Hindlimb muscle (tissue), 1 donor: ENCODE results near the gene MS4A18. TPM values are rescaled to one million over a fixed set of nuclear protein-coding genes. Genes with fewer than 3 reads are reported as not detected.

Experiments used
- DNase-seq: peaks from one replicate; pipeline ENCODE4 v3.0.0-alpha.2; 2013
- polyA plus RNA-seq: library from polyadenylated mRNA; unstranded; fragments of 120-200 nt; gene quantifications from one replicate; pipeline ENCODE4 v1.2.1, GENCODE V29; 2013; ENCODE audit not compliant: insufficient read length

The MS4A18 gene
- polyA plus RNA-seq, 1 donor: not detected

DNA sequence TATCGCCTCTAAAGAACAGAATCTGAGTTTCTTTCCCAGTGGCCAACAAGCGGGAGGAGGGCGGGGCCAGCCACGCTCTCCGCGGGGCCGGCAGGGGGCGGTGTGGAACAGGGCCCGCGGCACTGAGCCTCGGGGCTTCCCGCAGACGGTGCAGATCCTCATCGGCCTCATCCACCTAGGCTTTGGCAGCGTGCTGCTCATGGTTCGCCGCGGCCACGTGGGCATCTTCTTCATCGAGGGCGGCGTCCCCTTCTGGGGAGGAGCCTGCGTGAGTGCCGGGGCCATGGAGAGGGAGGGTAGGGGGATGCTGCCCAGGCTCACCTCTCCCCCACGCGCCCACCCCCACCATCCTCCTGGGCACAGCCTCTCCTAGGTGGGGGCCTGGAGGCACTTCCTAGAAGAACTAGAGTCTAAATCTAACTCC is 42.9 kb downstream of the MS4A18 start:
- DNase-seq: no peak

DNA sequence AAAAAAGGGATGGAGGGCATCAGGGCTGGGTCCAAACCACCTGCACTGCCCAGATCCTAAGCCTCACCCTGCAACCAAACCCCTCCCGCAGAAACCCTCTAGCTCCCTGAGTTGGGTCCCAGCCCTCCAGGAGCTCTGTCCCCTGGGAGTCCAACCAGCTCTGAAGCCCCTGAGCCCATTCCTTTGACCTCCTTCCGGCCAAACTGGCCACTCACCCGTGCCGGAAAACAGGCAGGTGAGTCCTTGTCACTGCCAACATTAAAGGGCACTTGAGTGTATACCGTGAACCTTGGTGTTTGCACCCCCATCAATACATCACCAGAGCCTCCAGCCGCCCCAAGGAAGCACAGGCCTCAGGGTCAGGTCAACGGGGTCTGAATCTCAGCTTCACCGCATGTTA is 43.7 kb downstream of the MS4A18 start:
- DNase-seq: no peak

DNA sequence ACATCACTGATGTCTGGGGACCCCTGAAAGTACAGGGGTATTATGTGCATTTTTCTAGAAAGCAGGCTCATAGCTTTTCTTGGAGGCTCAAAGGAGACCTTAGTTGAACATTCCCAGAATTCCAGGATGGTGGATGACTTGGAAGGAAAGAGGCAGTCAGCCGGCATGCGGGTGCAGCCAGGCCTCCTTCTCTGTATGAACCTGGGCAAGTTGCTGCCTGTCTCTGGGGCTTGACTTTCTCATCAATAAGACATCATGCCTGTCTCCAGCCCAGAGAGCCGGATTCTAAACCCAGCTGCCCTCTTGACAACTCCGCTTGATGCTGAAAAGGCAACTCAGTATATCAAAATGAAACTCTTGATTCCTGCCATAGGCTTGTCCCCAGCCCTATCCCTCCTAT is 44.8 kb downstream of the MS4A18 start:
- no peak for DNase-seq

DNA sequence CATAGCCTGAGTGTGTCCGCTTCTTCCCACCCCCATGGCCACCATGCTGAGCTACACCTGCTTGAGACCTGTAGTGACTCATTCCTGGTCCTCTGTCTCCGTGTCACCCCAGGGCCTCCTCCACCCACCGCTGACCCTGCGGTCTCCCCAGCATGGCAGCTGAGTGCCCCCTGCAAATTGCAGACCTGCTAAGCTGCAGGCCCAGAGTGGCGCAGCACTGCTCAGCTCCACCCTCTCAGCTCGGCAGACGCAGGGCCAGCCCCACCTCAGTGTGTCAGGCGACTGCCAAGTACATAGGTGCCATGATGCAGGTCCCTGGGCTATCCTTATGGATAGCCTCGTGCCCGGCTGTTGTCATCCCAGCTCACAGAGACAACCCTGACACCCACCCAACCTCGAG is 45.3 kb downstream of the MS4A18 start:
- no peak for DNase-seq

DNA sequence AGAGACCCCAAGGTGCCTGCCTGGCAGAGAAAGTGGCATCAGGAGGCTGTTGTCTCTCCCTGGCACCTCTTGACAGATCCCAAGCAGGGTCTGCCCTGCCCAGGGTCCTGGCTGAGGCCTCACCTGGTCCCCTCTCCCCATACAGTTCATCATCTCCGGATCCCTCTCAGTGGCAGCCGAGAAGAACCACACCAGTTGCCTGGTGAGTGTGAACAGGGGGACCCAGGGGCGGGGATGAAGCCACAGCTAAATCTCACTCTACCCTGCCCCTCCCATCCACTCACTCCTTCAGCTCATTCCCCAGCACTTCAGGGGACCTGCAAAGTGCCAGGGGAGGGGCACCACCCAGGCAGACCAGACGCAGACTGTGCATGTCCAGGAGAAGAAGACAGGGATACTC is 46.6 kb downstream of the MS4A18 start:
- DNase-seq: no peak

DNA sequence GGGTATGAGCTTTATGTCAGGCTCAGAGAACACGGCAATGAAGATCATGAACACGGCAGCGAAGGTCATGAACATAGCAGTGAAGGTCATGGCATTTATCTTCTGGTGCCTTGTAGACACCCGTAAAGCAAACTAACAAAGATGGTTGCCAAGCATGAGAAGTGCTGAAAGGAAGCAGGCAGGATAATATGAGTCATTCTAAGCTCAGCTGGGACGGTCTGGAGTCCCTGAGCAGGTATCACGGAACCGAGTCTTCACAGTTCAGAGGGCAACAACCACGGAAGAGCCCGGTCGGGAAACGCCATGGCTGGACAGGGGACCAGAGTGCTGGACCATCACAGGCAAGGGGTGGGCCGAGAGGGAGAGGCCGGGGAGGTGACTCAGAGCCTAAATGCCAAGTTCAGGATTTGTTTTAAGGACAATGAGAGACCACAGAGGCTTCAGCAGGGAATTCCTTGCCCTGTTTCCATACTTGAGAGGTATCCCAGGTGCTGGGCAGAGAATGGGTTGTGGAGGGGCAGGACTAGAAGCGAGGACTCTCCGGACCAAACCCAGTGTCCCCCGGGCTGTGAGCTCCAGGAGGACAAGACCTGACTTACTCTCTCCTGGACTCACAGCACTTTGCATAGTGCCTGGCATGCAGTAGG is 47.5 kb downstream of the MS4A18 start:
- no peak for DNase-seq

DNA sequence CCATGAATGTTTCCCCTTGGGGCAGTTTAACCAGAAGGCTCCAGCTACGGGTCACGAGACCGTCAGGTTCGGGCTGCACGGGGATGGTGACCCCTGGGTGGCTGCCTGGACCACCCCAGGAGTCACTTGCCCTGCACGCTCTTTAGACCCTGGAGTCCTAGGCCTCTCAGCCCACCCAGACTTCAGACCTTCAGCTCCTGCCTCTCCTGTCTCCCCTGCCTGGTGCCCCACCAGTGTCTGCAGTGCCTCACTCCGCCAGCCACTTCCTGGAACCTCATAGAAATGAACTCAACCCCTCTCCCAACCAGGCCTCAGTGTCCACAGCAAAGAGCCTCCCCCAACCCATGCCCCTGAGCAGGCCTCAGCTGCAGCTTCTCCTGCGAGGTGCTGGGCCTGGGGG is 48.1 kb downstream of the MS4A18 start:
- DNase-seq: no peak

DNA sequence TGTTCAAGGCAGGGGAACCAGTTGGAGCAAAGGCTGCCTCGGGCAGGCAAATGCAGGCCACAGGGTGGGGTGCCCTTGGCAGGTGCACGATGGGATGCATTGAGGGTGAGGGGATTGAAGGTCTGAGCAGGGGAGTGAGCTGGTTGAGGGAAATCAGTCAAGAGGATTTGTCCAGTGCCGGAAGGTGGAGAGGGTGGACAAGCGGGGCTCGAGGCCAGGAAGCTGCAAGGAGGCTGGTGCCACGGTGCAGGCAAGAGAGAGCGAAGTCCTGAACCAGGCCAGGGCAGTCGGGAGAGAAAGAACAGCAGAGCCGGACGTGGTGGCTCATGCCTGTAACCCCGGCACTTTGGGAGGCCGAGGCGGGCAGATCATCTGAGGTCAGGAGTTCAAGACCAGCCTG is 50.2 kb downstream of the MS4A18 start:
- DNase-seq: no peak

DNA sequence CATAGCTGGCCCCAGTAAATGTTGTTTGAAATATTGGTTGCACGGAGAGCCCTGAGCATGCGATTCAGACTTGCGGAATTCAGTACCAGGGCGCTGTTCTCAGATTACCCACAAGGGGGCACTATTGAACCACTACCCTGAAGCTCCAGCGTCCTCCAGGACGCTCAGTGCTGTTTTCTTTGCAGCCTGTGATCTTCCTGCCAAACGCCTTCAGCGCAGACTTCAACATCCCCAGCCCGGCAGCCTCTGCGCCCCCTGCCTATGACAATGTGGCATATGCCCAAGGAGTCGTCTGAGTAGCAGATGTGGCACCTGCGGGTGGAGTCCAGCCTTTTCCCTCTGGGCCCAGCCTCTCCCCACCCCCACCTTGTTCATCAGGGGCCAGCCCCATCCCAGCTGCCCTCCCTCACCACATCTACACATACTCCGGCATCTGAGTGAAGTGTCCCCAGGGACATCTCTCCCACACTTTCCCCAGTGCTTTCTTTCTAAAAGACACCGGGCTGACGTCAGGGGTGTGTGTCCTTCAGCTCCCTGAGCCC is 51.0 kb downstream of the MS4A18 start:
- DNase-seq: peak; percentile 90

DNA sequence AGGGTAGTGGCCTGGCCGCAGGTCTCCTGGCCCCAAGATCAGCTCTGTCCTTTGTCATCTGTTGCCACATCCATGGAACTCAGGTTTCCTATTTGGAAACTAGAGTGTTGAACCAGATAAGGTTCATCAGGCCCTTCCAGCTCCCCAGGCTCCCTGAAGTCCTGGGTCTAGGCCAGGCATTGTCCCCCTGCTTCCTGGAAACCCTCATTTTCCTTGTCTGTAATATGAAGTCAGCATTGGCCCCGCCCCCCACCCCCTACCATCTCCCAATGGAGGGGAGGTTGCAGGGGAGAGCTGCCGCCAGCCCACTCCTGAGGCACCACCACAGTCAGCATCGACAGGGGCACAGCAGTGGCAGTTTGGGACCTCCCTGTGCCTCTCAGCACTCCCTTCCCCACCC is 51.6 kb downstream of the MS4A18 start:
- no peak for DNase-seq

DNA sequence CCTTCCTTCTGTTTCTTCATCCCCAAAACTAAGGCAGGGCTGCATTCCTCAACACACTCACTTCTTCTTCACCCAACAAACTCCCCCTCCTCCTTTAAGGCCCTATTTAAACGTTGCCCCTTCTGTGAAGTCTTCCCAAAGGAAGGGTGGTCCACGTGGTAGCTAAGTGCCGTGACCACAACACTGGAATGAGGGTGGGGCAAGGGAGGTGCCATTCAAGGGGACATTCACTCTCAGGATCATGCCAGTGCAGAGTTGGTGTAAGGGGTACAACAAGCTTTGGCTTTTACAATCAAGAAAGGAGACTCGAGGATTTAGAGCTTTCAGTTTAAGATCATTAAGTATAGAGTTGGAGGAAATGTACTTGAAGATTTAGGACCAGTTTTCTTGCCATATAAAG is 52.6 kb downstream of the MS4A18 start:
- DNase-seq: no peak

DNA sequence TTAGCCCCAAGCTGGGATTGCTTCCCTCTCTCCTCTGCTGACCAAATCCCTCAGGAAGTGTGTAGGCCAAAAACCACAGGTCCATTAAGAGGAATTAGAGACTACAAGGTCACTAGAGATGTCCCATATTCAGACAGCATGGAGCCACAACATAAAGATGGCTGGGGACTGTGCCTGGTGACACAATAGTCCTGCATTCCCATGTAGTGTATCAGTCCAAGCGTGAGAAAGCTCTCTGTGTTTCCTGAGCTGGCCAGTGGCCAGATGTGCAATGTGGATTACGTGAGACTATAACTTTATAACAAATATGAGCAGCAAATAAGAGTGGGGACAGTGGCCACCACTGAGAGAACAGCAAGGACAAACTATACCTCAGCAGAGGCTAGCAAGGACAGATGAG is 53.1 kb downstream of the MS4A18 start:
- DNase-seq: no peak

DNA sequence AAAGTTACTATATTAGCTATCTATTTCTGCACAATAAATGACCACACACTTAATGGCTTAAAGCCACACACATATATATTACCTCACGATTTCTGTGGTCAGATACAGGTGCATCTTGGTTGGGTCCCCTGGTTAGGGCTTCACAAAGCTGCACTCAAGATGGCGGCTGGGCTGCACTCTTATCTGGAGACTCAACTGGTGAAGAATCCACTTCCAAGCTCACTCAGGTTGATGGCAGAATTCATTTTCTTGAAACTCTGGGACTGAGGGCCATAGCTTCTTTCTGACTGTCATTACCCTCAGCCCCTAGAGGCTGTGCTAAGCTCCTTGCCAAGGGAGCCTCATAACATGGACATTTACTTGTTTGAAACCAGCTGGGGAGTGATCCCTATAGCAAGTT is 55.5 kb downstream of the MS4A18 start:
- DNase-seq: no peak

DNA sequence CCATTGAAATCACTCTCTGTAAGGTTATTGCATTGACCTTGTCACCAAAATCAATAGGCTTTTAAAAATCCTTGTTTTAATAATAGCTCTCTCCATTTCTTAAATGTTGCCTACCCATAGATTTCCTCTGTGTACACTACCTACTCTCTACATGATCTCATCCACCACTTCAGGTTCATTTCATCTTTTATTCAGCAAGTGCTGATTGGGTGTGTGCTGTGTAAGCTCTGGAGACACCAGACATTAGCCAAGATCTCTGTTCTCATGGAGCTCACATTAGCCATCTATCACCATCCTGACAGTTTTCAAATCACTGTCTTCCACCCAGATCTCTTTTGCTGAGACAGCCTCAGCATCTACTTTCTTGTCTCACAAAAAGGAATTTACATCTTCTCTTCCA is 56.3 kb downstream of the MS4A18 start:
- DNase-seq: no peak

DNA sequence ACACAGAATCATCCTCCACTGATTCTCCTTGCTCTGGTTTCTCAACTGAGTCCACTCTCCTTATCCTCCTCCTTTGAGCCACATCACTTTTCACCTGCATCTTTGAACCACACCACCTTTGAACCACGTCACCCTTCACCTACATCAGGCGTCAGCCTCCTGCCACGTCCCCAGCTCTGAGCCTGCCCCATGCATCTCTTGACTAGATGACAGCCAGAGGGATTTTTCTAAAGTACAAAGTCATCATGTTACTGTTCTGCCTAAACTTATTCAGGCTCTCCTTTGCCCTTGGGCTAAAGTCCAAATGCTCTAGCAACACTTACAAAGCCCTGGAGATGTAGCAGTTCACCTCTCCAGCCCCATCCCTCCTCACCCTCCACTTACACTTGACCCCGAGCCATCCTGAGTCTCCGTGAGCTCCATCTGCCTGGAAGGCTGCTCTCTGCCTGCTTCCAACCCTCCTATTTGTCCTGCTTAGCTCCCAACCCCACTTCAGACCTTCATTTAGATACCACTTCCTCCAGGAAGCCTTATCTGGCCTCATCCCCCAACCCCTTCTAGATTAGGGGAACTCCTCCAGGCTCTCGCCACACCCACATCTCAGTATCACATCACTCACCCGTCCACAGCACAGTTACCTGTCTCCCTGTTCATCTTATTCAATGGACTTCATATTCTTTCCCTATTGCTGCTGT is 56.9 kb downstream of the MS4A18 start:
- no peak for DNase-seq

DNA sequence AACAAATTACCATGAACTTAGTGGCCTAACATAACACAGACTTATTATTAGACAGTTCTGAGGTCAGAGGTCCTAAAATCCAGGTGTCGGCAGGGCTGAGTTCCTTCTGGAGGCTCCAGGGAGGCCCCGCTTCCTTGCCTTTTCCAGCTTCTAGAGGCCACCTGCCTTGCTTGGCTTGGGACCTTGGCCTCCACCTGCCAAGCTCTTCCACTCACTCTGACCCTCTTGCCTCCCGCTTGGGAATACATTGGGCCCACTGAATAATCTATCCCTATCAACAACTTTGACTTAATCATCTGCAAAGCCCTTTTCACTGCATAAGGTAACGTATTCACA is 57.4 kb downstream of the MS4A18 start:
- DNase-seq: no peak

DNA sequence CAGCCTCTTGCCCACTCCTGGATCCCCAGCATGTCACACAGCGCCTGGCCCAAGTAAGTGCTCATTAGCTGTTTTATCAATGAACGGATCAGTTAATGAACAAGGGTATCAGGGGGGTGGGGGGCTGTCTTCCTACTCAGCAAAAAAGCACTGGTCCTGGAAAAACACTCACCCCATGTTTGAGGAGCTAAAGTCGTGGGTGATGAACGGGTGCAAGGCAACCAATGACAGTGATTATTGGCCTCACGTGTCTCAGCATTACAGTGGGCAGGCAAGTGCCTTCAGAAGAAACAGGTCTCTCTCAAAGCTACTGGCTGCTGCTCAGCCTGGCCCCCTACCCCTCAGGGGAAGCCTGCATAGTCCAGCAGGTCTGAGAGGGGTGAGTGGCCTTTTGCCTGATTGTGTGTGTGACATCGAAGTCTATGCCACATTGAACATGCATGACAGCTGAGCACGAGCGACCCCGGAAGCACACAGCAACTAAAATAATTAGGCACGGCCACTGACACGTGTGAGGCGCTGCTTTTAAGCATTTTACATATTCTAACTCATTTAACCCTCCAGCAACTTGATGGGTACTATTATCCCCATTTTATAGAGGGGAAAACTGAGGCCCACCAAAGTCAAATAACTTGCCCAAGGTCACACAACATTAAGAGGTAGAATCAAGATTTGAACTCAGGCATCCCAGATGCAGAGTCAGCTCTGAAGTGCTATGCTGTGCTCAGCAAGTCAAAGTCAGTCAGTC is 58.0 kb downstream of the MS4A18 start:
- no peak for DNase-seq

DNA sequence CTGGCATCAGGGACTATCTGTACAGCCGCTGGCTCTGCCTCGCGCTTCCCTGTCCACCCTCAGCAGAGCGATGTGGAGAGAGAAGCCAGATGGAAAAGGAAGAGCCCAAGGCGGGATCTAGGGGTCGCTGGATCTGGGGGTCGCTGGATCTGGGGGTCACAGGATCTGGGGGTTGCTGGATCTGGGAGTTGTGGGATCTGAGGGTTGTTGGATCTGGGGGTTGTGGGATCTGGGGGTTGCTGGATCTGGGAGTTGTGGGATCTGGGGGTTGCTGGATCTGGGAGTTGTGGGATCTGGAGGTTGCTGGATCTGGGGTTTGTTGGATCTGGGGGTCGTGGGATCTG is 58.6 kb downstream of the MS4A18 start:
- no peak for DNase-seq

DNA sequence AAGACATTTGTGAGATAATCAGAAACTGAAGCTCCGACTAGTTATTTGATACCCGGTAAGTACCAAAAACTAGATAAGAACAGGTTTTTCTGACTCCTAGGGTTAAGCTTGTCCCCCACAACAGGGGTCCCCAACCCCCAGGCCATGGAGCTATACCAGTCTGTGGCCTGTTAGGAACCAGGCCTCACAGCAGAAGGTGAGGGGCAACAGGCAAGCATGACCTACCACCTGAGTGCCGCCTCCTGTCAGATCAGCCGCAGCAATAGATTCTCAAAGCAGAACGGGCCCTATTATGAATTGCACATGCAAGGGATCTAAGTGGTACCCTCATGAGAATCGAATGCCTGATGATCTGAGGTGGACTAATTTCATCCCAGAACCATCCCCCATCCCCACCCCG is 59.4 kb downstream of the MS4A18 start:
- no peak for DNase-seq

DNA sequence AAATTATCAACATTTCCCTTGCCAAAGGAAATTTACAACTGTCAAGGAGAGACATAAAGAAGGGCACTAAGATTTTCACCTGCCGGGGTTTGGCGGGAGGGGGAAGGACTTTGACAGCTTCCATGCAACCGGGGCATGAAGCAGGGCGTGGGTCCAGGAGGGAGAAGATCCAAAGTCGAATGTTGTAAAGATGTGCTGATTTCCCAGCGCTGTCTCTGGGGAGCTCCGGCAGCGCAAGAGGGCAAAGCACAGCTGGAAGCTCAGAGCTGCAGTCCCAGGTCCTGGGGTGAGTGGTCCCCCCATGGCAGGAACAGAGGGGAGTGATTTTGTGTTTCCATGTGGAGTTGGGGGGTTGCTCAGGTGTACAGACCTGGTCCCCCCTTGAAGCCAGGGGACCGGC is 60.6 kb downstream of the MS4A18 start, which contains the start of gene MS4A10:
Gene MS4A10 (plus strand): TSS at position 198 of the 400 bp plus-strand sequence. CDS start 5,003 bp downstream, outside the sequence.
- no peak for DNase-seq

DNA sequence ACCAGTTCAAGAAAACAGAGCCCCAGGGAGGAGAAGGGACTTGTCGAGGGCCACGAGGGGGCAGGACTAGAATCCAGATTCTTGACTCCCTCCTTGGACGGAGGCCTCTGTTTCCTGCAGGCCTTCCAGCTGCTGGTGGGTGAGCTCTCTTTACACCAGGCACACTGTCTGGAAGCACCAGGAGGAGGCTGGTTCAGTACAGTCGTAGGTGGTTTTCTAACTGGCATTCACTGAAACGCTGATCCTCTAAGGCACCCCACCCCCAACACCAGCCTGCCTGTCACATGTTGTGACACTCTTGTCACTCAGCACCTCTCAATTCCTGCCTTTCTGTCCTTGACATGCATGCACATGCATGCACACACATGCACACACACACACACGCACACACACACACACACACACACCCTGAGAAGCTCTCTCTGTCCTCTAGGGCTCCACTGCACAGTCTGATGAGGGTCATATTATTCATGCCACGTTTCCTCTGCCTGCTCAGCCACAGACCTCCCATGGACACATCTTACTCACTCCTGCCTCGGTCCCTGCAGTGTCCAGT is 61.4 kb downstream of the MS4A18 start:
- no peak for DNase-seq

DNA sequence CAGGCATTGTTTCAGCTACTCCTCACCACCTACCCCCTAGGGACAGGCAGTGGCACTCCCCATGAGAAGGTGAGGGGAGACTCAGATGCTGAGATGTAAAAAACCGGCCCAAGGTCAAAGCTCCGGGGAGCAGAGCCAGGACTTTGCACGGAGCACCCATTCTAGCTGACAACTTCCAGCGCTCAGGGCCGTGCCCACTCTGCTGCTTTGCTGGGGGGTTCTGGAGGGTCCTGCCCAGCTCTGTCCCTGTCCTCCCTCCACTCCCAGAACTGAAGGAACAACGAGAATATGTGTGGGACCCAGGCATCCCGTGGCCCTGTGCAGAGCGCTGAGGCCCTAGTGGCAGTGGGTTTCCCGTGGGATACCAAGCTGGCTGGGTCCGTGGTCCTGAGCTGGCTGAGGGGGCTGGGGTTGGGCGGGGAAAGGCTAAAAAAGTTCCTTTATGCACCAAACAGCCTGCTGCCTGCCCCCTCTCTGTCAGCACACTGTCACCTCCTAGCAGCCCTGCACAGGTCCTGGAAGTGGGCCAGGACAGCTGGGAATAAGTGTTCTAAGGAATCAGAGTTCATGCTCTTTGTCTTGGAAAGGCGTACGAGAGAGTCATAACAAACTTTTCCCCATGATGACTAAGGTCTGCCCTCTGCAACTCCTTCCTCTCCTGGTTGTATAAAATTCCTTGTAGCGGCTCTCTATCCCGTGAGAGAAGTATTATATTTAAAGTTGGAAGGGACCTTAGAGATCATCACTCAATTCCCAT is 62.5 kb downstream of the MS4A18 start:
- DNase-seq: peak; percentile 78
